HTERT RPE-1 (cell line): Measurements from ENCODE around the gene GSTP1.
"Not testable (repeated sequence)": the region's sequence is repeated elsewhere in the genome, so short reads cannot be mapped to it uniquely, and the experiment has no call there.

ENCODE experiments used
- in situ Hi-C: fragments of 300-500 bp; cut with MboI; formaldehyde crosslinking; loops from 4 replicates; pipeline ENCODE4 v1.14.3; 2020; ENCODE audit warnings: low sequenced_read_pairs

The GSTP1 gene

DNA sequence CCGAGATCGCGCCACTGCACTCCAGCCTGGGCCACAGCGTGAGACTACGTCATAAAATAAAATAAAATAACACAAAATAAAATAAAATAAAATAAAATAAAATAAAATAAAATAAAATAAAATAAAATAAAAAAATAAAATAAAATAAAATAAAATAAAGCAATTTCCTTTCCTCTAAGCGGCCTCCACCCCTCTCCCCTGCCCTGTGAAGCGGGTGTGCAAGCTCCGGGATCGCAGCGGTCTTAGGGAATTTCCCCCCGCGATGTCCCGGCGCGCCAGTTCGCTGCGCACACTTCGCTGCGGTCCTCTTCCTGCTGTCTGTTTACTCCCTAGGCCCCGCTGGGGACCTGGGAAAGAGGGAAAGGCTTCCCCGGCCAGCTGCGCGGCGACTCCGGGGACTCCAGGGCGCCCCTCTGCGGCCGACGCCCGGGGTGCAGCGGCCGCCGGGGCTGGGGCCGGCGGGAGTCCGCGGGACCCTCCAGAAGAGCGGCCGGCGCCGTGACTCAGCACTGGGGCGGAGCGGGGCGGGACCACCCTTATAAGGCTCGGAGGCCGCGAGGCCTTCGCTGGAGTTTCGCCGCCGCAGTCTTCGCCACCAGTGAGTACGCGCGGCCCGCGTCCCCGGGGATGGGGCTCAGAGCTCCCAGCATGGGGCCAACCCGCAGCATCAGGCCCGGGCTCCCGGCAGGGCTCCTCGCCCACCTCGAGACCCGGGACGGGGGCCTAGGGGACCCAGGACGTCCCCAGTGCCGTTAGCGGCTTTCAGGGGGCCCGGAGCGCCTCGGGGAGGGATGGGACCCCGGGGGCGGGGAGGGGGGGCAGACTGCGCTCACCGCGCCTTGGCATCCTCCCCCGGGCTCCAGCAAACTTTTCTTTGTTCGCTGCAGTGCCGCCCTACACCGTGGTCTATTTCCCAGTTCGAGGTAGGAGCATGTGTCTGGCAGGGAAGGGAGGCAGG lies at the start of gene GSTP1:
Gene GSTP1, plus strand, starts transcription at position 566 of the 958 bp plus-strand sequence. Its CDS starts 32 bp downstream, at position 598.
- in situ Hi-C loops: no loop called here

DNA sequence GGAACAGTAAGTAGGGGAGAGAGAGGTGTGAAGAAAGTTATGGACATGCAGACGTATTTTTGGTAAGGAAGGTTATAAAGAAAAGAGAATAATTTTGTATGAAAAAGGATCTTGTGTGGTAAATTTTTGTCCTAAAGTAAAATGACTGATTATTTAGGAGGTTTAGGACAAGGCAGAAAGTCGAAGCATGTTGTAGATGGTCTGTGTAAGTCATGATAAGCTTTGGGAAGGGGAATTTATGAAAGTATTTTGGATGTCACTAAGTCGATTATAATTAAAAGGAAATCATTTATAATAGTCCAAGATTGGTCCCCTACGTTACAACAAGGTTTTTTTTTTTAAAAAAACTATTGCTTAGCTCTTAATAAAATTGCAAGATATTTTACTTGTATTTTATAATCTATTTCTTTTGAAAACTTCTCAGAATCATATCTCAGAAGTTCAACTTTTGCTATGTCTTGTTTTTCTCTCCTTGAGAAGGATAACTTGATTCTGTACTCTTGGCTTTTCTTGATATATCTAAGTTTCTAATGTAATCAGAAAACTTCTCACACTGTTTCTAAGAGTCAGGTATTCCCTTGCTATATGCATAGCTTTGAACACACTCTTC lies 49.4 kb upstream of the GSTP1 start:
- in situ Hi-C loops: no loop called here

DNA sequence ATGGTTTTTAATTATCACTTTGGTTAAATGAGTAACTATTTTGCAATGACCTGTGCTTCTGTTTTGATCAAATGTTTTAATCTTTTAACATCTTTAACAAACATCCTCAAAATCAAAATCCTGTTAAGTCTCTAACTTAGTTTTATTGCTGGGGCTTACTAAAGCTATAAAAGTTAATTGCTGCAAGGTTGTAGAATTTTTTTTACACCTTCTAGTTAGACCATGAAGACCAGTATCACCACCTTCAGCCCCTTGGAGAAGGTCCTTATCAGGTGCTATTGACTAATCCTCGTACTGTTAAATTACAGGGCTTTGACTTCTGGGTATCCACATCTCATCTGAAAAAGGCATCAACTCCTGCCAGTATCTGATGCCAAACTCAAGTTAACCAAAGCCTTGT lies 48.1 kb upstream of the GSTP1 start:
- in situ Hi-C loops: no loop called here

DNA sequence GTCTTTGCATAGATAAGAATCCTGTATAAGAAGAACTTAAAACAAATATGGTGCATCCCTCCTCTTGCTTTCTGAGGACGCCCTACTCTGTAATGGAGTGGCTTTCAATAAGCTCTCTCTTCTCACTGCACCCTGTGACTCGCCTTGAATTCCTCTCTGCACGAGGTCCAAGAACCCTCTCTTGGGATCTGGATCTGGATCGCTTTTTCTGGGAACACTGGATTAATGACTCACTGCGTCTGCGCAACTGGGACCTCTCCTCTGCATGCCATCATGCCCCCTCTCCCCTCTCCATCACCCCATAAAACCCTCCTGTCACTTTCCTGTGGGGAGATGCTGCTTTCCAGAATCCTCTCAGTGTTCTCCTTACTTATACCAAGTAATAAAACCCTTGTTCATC lies 45.3 kb upstream of the GSTP1 start:
- in situ Hi-C loops: no loop called here

DNA sequence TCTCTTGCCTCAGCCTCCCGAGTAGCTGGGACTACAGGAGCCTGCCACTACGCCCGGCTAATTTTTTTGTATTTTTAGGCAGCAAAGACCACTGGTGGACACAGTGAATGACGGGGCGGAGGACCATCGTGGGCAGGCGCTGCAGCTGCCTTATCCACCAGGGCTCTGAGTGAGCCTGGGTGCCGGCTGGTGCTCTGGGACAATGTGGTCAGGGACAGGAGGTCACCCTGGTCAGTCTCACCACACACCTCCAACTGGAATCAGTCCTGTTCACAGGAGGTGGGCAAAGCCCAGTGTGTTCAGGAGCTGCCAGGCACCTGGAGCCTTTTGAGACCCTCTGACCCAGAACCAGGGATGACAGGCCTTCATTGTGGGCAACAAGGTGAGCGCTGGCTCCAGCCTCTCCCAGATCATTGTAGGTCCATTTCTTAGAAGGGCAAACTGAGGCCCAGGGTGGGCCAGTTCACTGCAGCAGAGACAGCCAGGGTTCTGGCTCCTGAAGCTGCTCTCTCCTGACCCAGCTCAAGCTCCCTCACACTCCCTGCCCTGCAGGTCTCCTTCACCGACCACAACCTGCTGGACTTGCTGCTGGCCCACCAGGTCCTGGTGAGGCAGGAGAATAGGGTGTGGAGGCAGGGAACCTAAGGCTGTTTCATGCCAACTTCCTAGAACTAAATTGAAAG lies 44.6 kb upstream of the GSTP1 start:
- in situ Hi-C loops: no loop called here

DNA sequence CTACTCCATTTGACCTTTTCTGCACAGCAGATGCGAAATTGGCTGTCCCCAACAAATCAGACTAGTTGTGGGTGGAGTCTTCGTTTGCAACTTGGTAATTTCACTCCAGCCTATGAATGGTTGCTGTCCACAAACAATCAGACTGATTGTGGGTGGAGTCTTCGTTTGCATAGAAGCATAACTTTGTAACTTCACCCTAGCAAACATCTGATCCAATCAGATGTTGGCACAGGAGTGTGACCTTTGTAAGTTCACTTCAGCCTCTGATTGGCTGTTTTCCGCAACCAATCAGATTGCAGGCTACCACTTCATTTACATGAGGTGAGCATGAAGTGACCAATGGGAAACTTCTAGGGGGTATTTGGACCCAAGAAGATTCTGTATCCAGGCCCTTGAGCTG lies 44.1 kb upstream of the GSTP1 start:
- in situ Hi-C loops: no loop called here

DNA sequence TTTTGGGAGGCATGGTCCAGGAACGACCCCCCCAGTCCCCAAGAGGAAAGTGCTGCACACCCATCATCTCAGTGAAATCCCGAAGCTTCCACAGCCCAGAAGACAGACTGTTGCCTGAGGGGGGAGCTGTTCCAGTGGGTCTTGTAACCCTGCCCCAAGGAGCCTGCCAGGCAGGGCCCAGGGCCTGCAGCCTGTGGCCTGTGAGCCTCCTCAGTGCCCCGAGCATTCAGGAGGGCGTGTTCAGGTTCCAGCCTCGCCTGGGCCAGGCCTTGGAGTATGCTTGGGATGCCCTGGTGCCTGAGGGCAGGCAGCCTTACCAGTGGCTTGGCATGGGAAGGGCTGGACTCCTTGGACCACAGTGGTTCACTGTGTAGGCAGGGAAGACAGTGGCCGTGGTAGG lies 42.4 kb upstream of the GSTP1 start:
- in situ Hi-C loops: no loop called here

DNA sequence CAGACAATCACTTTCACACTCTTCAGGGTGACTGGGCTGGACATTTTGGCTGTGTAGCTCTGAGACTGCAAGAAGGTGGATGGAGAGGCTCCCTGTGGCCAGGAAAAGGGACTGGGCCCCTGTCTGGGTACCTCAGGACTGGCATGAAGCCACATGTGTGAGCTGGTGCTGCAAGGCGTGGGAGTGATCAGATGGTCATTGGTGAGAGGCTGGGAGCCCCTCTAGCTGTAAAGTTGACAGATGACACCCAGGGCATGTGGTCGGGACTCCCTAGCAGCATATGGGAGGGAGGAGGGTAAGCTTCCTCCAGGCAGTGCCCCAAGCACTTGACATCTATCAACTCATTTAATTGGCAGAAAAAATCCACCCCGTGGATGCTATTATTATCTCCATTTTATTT lies 41.4 kb upstream of the GSTP1 start:
- in situ Hi-C loops: no loop called here

DNA sequence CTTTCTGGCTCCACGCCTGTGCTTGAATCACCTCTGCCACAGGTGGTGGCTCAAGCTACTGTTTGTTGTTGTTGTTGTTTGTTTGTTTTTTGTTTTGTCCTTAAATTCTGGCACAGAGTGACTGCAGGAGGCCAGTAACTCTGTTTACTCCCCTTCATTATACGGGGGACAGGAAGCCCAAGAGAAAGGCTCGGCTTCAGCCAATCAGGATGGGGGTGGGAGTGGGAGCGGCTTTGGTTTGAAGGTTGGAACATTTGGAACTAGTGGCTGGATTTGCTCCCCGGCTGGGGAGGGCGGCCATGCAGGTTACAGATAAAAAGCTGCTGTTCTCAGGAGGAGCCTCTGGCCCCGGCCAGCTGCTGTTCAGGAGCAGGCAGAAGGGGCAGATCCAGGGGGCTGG lies 40.6 kb upstream of the GSTP1 start:
- in situ Hi-C loops: no loop called here

DNA sequence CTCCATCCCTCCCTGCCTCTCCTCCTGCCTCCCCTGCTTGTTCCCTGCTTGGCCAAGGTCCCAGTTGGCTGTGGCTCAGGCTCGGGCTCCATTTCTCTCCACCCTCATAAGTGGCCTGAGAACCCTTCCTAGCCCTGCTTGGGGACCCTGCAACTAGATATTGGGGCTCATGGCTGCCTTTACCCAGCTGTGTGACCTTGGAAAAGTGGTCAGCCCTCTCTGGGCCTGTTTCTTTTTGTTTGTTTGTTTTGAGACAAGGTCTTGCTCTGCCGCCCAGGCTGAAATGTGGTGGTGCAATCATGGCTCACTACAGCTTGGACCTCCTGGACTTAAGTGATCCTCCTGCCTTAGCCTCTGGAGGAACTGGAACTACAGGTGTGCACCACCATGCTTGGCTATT lies 40.0 kb upstream of the GSTP1 start:
- in situ Hi-C loops: no loop called here

DNA sequence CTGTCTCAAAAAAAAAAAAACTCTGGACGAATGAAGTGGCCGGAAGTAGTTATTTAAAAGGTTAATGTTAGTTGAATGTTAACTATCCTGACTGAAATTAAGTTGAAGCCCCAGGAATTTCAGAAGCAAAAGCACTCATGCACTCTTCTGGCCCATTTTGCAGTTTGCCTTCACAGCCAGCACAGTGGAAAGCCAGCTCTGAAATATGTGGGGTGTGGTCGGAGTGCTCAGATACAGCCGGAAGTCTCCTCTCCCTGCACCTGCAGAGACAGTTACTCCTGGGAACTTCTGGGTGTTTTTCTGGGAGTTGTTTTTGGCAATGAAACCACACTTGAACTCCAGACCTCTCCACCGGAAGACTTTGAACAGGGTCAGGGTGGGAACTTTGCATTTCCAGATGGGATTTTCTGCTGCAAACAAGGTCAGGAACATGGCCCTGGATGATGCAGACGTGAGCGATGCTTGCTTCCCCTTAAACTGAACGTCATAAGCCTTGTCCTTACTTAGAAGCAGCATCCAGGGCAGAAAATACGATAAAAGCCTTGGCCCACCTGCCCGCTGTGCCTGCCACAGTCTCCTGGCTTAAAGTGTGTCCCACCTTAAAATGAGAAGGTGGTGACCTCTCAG lies 38.9 kb upstream of the GSTP1 start:
- in situ Hi-C loops: no loop called here

DNA sequence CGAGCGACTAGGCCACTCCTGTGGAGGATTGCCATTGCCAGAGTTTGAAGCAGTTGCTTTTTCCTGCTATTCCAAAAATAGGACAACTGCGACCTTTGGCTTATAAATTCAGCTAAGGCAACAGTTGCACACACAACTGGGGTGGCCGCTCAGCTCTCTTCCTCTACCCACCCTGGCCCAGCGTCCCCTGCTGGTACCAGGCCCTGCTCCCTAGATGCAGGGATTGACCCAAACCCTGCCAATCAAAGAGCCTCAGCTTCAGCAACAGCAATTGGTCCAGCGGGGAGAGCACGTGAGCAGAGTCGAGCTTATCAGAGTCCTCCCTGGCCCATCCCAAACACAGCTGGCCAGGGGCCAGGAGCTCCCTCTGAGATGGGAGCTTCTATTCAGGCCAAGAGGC lies 38.3 kb upstream of the GSTP1 start:
- in situ Hi-C loops: no loop called here

DNA sequence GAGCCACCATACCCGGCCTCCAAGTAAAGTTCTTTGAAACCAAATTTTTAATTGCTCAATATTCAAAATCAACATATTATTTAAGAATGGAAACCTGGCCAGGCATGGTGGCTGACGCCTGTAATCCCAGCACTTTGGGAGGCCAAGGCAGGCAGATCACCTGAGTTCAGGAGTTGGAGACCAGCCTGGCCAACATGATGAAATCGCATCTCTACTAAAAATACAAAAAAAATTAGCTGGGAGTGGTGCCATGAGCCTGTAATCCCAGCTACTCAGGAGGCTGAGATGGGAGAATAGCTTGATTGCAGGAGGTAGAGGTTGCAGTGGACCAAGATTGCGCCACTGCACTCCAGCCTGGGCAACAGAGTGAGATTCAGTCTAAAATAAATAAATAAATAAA lies 35.5 kb upstream of the GSTP1 start:
- in situ Hi-C loops: not testable (repeated sequence)

DNA sequence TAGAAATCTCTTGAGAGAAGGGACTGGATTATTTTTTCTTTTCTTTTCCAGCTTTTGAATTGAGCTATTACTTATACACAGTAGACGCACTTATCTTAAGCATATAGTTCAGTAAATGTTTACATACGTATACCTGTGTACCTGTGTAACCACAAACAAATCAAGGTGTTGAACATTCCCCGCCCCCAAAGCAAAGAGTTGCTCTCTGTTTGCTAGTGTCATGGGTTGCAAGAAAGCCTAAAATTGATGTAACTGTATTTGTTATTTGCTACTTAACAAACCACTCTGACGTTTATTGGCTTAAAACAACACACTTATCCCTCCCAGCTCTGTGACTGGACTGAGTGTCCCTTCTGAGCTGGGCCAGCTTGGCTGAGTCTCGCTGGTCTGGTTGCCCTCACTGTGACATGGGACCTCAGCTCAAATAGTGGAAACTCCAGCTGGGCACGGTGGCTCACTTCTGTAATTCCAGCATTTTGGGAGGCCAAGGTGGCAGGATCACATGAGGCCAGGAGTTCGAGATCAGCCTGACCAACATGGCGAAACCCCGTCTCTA lies 35.0 kb upstream of the GSTP1 start:
- in situ Hi-C loops: no loop called here

DNA sequence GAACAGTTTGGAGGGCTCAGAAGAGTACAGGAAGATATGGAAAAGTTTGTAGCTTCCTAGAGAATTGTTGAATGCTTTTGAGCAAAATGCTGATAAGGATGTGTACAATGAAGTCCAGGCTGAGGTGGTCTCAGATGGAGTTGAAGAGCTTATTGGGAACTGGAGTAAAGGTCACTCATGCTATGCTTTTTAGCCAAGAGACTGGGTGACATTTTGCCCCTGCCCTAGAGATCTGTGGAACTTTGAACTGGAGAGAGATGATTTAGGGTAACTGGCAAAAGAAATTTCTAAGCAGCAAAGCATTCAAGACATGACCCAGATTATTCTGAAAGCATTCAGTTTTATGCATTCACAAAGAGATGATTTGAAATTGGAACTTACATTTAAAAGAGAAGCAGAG lies 32.5 kb upstream of the GSTP1 start:
- in situ Hi-C loops: no loop called here

DNA sequence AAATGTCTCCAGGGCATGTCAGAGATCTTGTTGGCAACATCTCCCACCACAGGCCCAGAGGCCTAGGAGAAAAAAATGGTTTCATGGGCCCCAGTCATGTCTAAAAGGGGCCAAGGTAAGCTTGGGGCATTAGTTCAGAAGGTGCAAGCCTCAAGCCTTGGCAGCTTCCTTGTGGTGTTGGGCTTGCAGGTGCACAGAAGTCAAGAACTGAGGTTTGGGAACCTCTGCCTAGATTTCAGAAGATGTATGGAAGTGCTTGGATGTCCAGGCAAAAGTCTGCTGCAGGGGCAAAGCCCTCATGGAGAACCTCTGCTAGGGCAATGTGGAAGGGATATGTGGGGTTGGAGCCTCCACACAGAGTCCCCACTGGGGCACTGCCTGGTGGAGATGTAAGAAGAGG lies 31.9 kb upstream of the GSTP1 start:
- in situ Hi-C loops: not testable (repeated sequence)

DNA sequence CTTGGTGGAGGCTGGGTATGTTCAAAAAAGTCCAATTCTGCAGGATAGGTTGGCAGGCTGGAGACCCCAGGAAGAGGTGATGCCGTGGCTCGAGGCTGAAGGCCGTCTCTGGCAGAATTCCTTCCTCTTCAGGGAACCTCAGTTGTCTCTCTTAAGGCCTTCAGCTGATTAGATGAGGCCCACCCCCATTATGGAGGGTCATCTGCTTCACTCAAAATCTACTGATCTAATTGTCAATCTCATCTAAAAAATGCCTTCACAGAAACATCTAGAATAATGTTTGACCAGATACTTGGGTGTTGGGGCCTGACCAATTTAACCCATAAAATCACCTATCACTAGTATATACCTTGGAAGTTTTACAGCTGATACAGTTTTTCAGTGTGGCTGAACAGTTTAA lies 27.4 kb upstream of the GSTP1 start:
- in situ Hi-C loops: no loop called here

DNA sequence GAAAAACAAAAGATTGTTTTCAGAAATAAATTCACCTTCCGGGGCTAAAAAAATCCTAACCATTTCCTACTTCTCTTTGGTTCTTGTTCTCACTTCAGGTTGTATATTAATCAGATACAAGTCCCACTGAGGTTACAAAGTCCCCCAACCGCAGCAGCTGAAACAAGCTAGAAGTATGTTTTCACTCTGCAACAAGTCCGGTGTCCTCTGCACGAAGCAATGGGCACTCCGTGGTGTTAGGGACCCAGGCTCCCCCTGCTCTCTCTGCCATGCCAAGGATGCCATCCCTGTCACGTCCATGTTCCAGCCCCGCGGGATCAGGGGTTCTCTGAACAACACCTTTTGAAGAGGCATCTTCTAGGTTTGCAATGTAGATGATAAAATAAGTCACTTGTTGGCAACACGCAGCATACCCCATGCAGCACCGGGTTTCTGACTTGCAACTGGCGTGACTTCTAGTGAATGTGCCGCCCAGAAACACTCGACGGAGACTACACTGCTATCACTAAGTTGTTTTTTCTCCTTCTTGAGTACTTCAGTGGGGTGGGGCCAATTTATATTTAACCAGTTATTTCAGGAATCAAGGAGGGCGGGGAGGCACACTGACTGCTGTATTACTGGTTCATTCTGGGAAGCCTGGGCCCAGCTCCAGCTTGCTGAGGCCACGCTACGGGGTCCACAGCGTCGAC lies 25.4 kb upstream of the GSTP1 start:
- in situ Hi-C loops: no loop called here

DNA sequence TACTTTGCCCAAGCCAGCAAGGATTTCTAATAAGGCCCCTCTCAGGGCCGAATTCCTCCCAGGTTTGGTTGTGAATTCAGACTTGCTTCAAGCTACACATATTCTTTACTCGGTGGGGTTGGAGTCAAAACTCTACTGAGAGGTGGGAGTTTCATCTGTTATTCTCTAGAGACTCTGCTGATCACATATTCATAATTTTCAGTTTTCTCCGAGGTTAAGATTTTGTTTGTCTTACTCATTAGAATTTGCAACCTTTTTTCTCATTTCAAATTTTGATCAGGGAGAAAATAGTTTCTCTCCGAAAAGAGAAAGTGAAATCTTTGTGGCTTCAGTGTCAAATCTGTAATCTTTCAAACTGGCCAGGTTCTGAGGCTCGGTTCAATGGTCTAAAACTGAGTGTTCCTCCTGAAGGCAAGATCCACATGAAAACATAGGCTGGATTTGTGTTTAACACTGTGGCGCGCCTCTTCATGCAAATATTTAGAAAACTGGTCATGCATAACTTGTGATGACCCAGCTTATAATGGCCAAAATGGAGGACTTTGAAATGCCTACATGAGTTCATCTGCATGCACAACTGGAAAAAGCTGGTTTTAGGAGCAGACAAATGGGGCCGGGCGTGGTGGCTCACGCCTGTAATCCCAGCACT lies 21.5 kb upstream of the GSTP1 start:
- in situ Hi-C loops: no loop called here
